ENCODE data around the gene SMIM36. TPM values are rescaled to one million over a fixed set of nuclear protein-coding genes. Genes with fewer than 3 reads are reported as not detected.
"Not testable (repeated sequence)": the region's sequence is repeated elsewhere in the genome, so short reads cannot be mapped to it uniquely, and the experiment has no call there.

The SMIM36 gene
- total RNA-seq, 1 donor from 2014 or later = not detected

DNA sequence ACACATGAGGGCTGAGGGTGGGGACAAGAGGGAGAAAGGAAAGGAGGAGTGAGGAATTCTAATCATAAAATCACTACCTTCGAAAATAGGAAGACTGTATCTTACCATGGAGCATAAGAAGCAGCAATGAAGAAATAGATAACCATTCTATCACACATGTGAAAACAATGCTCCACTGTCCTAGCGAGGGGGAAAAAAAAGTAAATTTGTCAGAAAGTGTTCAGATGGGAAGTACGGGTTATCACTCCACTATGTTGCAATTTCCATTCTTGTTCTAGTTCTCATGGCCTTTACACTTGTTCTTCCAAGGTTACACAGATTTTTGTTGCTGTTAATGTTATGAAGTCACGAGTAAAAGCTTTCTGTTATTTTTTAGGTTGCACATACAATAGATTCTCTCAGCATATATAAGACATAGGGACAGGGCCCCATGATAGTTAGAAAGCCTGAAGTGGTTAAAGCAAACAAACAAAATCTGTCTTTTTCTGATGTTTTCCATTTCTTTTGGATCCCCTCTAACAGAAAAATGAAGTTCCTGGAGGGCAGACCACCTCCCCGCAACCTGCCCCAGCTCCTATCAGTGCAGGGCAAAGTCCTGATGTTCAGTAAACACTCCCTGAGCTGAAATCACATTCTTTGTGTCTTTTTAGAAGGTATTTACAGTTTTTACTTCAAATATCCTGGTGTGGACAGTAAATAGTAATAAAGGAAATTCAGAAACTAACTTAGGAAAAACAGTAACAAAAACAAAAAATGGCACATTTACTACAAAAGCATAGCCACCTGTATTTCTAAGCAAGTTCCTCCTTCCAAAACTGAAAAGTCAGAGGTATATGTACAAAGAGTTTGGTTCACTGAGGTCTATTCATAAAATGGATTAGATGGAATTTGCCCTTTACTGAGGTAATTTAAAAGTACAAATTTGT, 103.3 kb downstream of the SMIM36 start:
- H3K36me3 Mint-ChIP-seq (ENCODE audit: low read depth) = peaks cover 73% of the 10 kb centered on the region
- H3K4me3 Mint-ChIP-seq (ENCODE audit: low read depth) = no peak overlapping the region
- H3K27ac Mint-ChIP-seq = no peak overlapping the region
- no peaks in the 10 kb centered on the region for H3K27me3 Mint-ChIP-seq (ENCODE audit: low read depth)
- H3K4me1 Mint-ChIP-seq (ENCODE audit: low read depth) = peaks cover 2% of the 10 kb centered on the region
- H3K9me3 Mint-ChIP-seq = no peaks in the 10 kb centered on the region
- intact Hi-C loops (cut with micrococcal nuclease) = no loop called here
- no peak for DNase-seq (ENCODE audit: low spot score)

DNA sequence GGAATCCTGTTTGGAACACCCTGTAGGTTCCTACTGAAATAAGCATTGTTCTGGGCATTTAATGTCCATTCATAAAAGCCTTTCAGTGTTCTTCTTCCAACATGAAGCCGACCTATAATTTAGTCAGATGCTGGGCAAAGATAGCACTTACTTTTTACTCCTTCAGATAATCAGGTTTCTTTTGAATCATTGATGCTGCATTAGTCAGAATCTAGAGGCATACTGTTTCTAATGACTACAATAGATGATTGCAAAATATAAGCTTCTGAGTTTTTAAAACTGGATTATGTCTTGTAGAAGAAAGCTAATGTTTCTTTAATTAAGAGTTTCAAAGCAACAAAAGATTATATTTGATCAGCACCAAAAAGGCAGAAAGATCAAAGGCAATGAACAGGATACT, 105.7 kb downstream of the SMIM36 start:
- no peak for DNase-seq (ENCODE audit: low spot score)
- Mint-ChIP-seq H3K36me3 (ENCODE audit: low read depth) (peaks cover 62% of the 10 kb centered on the region), H3K27ac (peak overlapping the region; percentile 14), H3K9me3 (no peaks in the 10 kb centered on the region), H3K27me3 (ENCODE audit: low read depth) (no peaks in the 10 kb centered on the region), H3K4me1 (ENCODE audit: low read depth) (no peaks in the 10 kb centered on the region), H3K4me3 (ENCODE audit: low read depth) (no peak overlapping the region)
- intact Hi-C loops (cut with micrococcal nuclease) = no loop called here

DNA sequence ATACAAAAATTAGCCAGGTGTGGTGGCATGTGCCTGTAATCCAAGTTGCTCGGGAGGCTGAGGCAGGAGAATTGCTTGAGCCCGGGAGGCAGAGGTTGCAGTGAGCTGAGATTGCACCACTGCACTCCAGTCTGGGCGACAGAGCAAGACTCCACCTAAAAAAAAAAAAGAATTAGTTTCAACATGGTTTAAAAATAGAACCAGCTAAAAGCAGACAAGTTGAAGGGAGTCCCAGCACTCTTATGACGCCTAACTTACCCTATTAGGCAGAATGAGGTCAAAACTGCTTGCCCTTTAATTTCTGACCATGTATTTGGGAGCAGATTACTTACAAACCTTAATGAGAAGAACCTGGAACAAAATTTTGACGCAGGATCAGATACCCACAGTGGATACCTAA, 107.1 kb downstream of the SMIM36 start:
- H3K9me3 Mint-ChIP-seq; intact Hi-C loops (cut with micrococcal nuclease); DNase-seq (ENCODE audit: low spot score); H3K27me3 Mint-ChIP-seq (ENCODE audit: low read depth); H3K27ac Mint-ChIP-seq; H3K4me1 Mint-ChIP-seq (ENCODE audit: low read depth); H3K4me3 Mint-ChIP-seq (ENCODE audit: low read depth): not testable (repeated sequence)
- H3K36me3 Mint-ChIP-seq (ENCODE audit: low read depth) = peaks cover 61% of the 10 kb centered on the region

DNA sequence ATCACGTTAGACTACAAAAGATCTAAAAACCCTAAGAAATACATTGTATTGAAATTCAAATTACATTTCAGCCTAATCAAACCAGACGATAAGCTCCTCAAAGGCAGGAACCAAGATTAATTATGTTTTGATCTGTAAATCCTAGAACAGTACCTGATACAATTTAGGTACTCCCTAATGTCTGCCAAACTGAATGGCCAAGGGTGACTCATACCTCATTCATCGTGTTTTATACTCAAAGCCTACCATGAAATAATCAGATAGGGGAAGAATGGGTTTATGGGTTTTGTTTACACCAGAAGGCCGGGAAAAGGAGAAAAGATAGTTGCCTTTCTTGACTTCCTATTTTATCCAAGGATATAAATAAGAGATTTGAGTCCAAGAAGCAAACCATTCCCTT, 108.9 kb downstream of the SMIM36 start:
- H3K4me3 Mint-ChIP-seq (ENCODE audit: low read depth) = no peak overlapping the region
- H3K27me3 Mint-ChIP-seq (ENCODE audit: low read depth) = no peaks in the 10 kb centered on the region
- H3K36me3 Mint-ChIP-seq (ENCODE audit: low read depth) = peaks cover 61% of the 10 kb centered on the region
- H3K27ac Mint-ChIP-seq = no peak overlapping the region
- H3K9me3 Mint-ChIP-seq = no peaks in the 10 kb centered on the region
- intact Hi-C loops (cut with micrococcal nuclease) = no loop called here
- no peak for DNase-seq (ENCODE audit: low spot score)
- no peaks in the 10 kb centered on the region for H3K4me1 Mint-ChIP-seq (ENCODE audit: low read depth)

Other genes starting within 250 kb of the SMIM36 start
- 4.5 and 5.1 TPM in 2 replicates for gene HLF, start 246.5 kb downstream of the SMIM36 start, total RNA-seq
- gene MMD, start 89.6 kb downstream of the SMIM36 start, total RNA-seq = 29.6 and 30.1 TPM in 2 replicates
- not detected in 2 replicates for gene TMEM100, start 211.4 kb upstream of the SMIM36 start, total RNA-seq
- 8.8 and 9.4 TPM in 2 replicates for gene PCTP, start 239.6 kb upstream of the SMIM36 start, total RNA-seq